Liver (tissue), 3 donors: ENCODE results near the gene NARS2.

Experiments
- CTCF ChIP-seq: fragments of 150-350 bp; IDR thresholded peaks from 2 replicates; pipeline ENCODE4 v1.5.1; 2017; ENCODE audit warnings: improper control_type of control experiment, low read depth, low read length; ENCODE audit not compliant: missing input control
- JUND ChIP-seq, 2 donors: IDR thresholded peaks; 2 replicates each; pipeline ENCODE4 v1.6.1; 2016; ENCODE audit warnings: antibody characterized with exemption in 2 of 2
- MAX ChIP-seq: IDR thresholded peaks from 2 replicates; pipeline ENCODE4 v1.6.1; 2016; ENCODE audit warnings: antibody characterized with exemption
- REST ChIP-seq: IDR thresholded peaks from 2 replicates; pipeline ENCODE4 v1.6.1; 2016; ENCODE audit warnings: antibody characterized with exemption, mild to moderate bottlenecking
- RXRA ChIP-seq, 2 donors: IDR thresholded peaks; 2 replicates each; pipeline ENCODE4 v1.6.1; 2017 to 2018; ENCODE audit warnings: antibody characterized with exemption in 2 of 2, mild to moderate bottlenecking in 1 of 2
- SP1 ChIP-seq: IDR thresholded peaks from 2 replicates; pipeline ENCODE4 v1.6.1; 2018; ENCODE audit warnings: antibody characterized with exemption, mild to moderate bottlenecking
- YY1 ChIP-seq: IDR thresholded peaks from 2 replicates; pipeline ENCODE4 v1.6.1; 2016; ENCODE audit warnings: antibody characterized with exemption, mild to moderate bottlenecking
- ZBTB33 ChIP-seq: IDR thresholded peaks from 2 replicates; pipeline ENCODE4 v1.6.1; 2016; ENCODE audit warnings: antibody characterized with exemption
- donor health status: healthy.
- donor health status: healthy.

- no peak for TF ChIP-seq JUND (IDR thresholded peaks at IDR 0.05)
- no peak for TF ChIP-seq SP1
- no peak for TF ChIP-seq CTCF
- TF ChIP-seq REST: no peak
- no peak for TF ChIP-seq RXRA (IDR thresholded peaks at IDR 0.05)
- no peak for TF ChIP-seq ZBTB33
- TF ChIP-seq YY1: no peak
- no peak for TF ChIP-seq MAX
These were observed 101.8 kb downstream of the NARS2 start for GRCh38 chr11:78472905-78473304.
